H54 (cell line): Measurements from ENCODE around the gene ENDOD1.

Source experiments
- DNase-seq: peaks from one replicate; pipeline ENCODE4 v3.0.0; 2011; ENCODE audit warnings: low spot score, mixed read lengths; ENCODE audit not compliant: insufficient read length
- FAIRE-seq: peaks from 3 replicates; lab custom pipeline; 2011; peaks lifted over from hg19 to GRCh38; lab: Jason Lieb, UNC
- POLR2A ChIP-seq: IDR thresholded peaks from 2 replicates; pipeline ENCODE4 v1.6.1; 2011; ENCODE audit warnings: low read depth, mild to moderate bottlenecking, low read length

ENDOD1 gene

GRCh38 chr11:95170294-95170693, 80.6 kb downstream of the ENDOD1 start:
- no peak for DNase-seq
- FAIRE-seq: no peak
- no peak for TF ChIP-seq POLR2A

GRCh38 chr11:95175818-95176380, 86.3 kb downstream of the ENDOD1 start:
- no peak for FAIRE-seq
- no peak for TF ChIP-seq POLR2A

More at GRCh38 chr11:95175818-95176380, 86.3 kb downstream of the ENDOD1 start:
- no peak for DNase-seq
